A673 (cell line): ENCODE results near the gene ZNF821. TPM values are rescaled to one million over a fixed set of nuclear protein-coding genes. Genes with fewer than 3 reads are reported as not detected.
A peak's percentile ranks its signal among the peaks of the same experiment; 100 is the strongest.

Source experiments
- BruUV-seq: library from RNA; stranded (reverse); fragments of 400-500 nt; replicated peaks from 2 replicates; lab custom pipeline; 2021; lab: Mats Ljungman, UMichigan
- CTCF ChIA-PET: fragments of 300-600 bp; sonication (Branson Sonifier 250); formaldehyde crosslinking; loops from one replicate; lab custom pipeline; 2022; ENCODE audit warnings: antibody characterized with exemption; lab: Charles Lee
- POLR2A ChIA-PET: fragments of 300-600 bp; sonication (Branson Sonifier 250); formaldehyde crosslinking; loops from one replicate; lab custom pipeline; 2022; ENCODE audit warnings: antibody characterized with exemption; ENCODE audit not compliant: low non-redundant PET; lab: Charles Lee
- DNase-seq: peaks from one replicate; pipeline ENCODE4 v3.0.0-alpha.2; 2015; ENCODE audit warnings: low spot score
- H3K27ac ChIP-seq: fragments of 200-600 bp; sonication (generic); 2 replicates; pipeline ENCODE4 v1.5.1; 2016; ENCODE audit warnings: mixed run types, low read depth, mild to moderate bottlenecking, mixed read lengths, antibody characterized with exemption, low read length; ENCODE audit not compliant: poor library complexity, severe bottlenecking
- H3K27me3 ChIP-seq: fragments of 200-600 bp; sonication (generic); replicated peaks from 2 replicates; pipeline ENCODE4 v1.6.1; 2017; ENCODE audit warnings: mixed run types, low read depth, mild to moderate bottlenecking, mixed read lengths, antibody characterized with exemption, low read length; ENCODE audit not compliant: insufficient read depth, poor library complexity
- H3K36me3 ChIP-seq: fragments of 200-600 bp; sonication (generic); 2 replicates; pipeline ENCODE4 v1.6.1; 2016; ENCODE audit warnings: mixed run types, mild to moderate bottlenecking, mixed read lengths, antibody characterized with exemption, low read length; ENCODE audit not compliant: insufficient read depth, poor library complexity, severe bottlenecking
- H3K4me1 ChIP-seq: fragments of 200-600 bp; sonication (generic); 2 replicates; pipeline ENCODE4 v1.6.1; 2017; ENCODE audit warnings: mixed run types, mild to moderate bottlenecking, mixed read lengths, antibody characterized with exemption, low read length; ENCODE audit not compliant: insufficient read depth, poor library complexity, severe bottlenecking
- H3K4me3 ChIP-seq: fragments of 200-600 bp; sonication (generic); 2 replicates; pipeline ENCODE4 v1.5.1; 2016; ENCODE audit warnings: low read depth, mixed run types, mild to moderate bottlenecking, mixed read lengths, low read length; ENCODE audit not compliant: poor library complexity, severe bottlenecking
- H3K9me3 ChIP-seq: fragments of 200-600 bp; sonication (generic); 2 replicates; pipeline ENCODE4 v1.6.1; 2016; ENCODE audit warnings: mixed run types, low read depth, mild to moderate bottlenecking, mixed read lengths, antibody characterized with exemption, low read length; ENCODE audit not compliant: poor library complexity, severe bottlenecking
- EZH2 ChIP-seq: fragments of 200-600 bp; sonication (generic); IDR thresholded peaks from 2 replicates; pipeline ENCODE4 v1.6.1; 2017; ENCODE audit warnings: borderline replicate concordance, low read depth, mild to moderate bottlenecking, mixed read lengths, antibody characterized with exemption, low read length; ENCODE audit not compliant: poor library complexity, severe bottlenecking
- intact Hi-C: fragments of 100-400 bp; cut with micrococcal nuclease; formaldehyde crosslinking; loops from one replicate; pipeline ENCODE4 v1.10.0; 2022; ENCODE audit not compliant: unreplicated experiment
- total RNA-seq: library from RNA; stranded (reverse); gene quantifications from 2 replicates; pipeline ENCODE4 v1.2.3, GENCODE V29; 2021
- TF ChIP-seq, protein P1 (sequence below): fragments of 300-800, 200-600 bp; sonication (generic); conservative IDR thresholded peaks from 2 replicates; pipeline ENCODE4 v1.5.1; 2017; ENCODE audit warnings: low read depth, mild to moderate bottlenecking, antibody characterized with exemption, low read length, moderate library complexity, mixed read lengths

ZNF821 gene
- total RNA-seq, 1 experiment from 2014 or later: 11.1 TPM

DNA sequence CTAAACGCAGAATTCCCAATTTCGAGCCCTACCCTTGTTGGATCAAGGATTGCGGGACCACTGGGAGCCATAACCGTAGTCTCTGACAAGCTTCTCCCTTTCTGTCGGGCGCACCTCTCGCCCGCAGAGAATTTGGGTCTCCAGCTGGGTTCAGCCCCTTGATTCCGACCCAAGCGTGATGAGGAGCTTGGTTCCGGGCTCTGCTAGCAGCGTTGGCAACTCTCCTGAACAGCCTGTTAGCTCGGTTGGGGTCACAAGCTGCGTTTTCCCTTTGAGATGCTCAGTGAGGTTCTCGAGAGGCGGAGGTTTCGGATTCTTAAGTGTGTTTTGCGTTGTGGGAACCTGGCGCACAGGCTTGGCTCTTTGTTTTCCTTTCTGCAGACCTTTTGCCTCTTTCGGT is 37.6 kb downstream of the ZNF821 start:
- intact Hi-C loops: no loop called here
- DNase-seq: no peak
- ChIA-PET POLR2A (no interaction called here), CTCF (no interaction called here)
- BruUV-seq: no TSS peak
- Histone ChIP-seq H3K27ac (peak overlapping the region; percentile 87), H3K27me3 (no peaks in the 10 kb centered on the region), H3K36me3 (peaks cover 31% of the 10 kb centered on the region), H3K4me3 (peak overlapping the region; percentile 97), H3K9me3 (no peaks in the 10 kb centered on the region), H3K4me1 (peaks cover 10% of the 10 kb centered on the region)
- TF ChIP-seq, protein P1, sequence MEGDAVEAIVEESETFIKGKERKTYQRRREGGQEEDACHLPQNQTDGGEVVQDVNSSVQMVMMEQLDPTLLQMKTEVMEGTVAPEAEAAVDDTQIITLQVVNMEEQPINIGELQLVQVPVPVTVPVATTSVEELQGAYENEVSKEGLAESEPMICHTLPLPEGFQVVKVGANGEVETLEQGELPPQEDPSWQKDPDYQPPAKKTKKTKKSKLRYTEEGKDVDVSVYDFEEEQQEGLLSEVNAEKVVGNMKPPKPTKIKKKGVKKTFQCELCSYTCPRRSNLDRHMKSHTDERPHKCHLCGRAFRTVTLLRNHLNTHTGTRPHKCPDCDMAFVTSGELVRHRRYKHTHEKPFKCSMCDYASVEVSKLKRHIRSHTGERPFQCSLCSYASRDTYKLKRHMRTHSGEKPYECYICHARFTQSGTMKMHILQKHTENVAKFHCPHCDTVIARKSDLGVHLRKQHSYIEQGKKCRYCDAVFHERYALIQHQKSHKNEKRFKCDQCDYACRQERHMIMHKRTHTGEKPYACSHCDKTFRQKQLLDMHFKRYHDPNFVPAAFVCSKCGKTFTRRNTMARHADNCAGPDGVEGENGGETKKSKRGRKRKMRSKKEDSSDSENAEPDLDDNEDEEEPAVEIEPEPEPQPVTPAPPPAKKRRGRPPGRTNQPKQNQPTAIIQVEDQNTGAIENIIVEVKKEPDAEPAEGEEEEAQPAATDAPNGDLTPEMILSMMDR: no peak

DNA sequence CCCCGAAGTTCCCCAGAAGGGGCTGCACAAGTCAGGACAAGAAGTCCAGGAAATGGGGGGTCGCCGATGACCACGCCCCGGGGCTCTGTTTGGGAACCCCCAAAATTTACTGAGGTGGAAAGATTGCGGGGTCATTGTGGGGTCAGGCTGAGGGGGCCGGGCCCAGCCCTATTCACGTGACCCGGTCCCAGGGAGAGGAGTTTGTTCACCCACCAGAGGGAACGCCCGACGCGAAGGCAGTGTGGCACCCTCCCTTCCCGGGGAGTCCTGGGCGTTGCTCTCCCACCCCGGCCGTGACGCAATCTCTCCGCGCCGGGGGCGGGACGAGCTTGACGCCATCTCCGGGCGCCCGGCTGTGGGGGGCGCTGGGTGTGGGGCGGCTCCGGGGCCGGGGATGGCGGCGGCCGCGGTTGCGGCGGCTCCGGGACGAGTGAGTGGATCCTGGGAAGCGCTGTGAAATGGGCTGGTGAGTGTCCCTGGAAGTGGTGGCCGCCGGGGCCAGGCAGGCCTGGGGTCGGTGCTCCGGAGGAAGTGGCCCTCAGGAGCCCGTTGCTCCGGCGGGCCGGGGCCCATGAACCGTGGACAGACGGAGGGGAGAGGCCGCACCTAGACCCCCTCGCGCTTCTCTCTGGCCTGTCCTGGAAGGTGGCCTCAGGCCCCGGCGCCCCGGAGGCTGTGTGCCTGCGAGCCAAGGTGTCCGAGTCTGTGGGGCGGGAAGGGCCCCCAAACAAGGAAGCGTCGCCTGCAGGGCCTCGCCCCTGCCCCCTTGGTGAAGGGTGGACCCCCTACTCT is 38.1 kb downstream of the ZNF821 start, which contains the start of gene ATXN1L:
ATXN1L (plus strand) TSS at position 338 of the 792 bp plus-strand sequence. CDS start 3,765 bp downstream, outside the sequence.
- CTCF ChIA-PET: no interaction called here
- no peaks in the 10 kb centered on the region for H3K27me3 ChIP-seq
- BruUV-seq: TSS peak; percentile 77
- TF ChIP-seq EZH2: no peak
- POLR2A ChIA-PET: no interaction called here
- DNase-seq: peak; percentile 96
- intact Hi-C loops: no loop called here
- peak within 1 kb of the TSS; percentile 97 for H3K4me3 ChIP-seq
- H3K27ac ChIP-seq: peak within 1 kb of the TSS; percentile 87
- no peaks in the 10 kb centered on the region for H3K9me3 ChIP-seq
- H3K4me1 ChIP-seq: peaks cover 10% of the 10 kb centered on the region
- H3K36me3 ChIP-seq: peaks cover 25% of the 10 kb centered on the region

DNA sequence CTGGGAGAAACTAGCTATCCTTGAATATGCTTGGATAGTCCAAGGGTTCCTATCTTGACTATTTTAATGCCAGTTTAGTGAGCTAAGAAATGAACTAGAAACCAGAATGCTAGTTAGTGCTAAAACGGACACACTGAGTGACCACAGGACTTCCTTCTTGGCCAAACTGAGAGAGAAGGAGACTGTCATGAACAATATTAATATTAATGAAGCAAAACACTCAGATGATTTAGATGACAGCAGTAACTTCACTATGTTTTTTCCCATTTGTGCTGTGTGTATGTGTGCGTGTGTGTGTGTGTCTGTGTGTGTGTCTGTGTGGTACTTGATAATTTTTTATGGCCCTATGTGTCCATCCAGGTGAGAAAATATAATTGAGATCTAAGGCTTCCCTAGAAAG is 40.4 kb downstream of the ZNF821 start:
- TF ChIP-seq EZH2: no peak
- TF ChIP-seq, protein P1: no peak
- Histone ChIP-seq H3K27me3 (no peaks in the 10 kb centered on the region), H3K9me3 (no peaks in the 10 kb centered on the region), H3K4me3 (no peak overlapping the region), H3K36me3 (peaks cover 11% of the 10 kb centered on the region), H3K27ac (no peak overlapping the region), H3K4me1 (peaks cover 10% of the 10 kb centered on the region)
- DNase-seq: no peak
- intact Hi-C loops: no loop called here
- ChIA-PET CTCF (no interaction called here), POLR2A (no interaction called here)
- no TSS peak for BruUV-seq

DNA sequence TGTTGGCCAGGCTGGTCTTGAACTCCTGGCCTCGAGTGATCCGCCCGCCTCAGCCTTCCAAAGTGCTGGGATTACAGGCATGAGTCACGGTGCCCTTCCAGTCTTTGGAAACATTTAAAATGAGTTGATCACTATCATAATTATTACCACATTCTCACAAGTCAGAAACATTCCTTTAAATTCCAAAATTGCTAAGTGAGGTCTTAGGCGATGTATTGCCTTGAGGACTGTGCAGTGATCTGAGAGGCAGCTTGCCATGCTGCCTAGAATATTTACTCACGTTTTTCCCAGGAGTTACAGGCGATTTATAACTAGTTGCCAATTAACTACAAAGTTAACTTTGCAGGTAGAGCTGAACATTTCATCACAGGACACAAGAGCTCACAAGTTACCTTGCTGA is 43.9 kb downstream of the ZNF821 start:
- Histone ChIP-seq H3K9me3 (no peaks in the 10 kb centered on the region), H3K27ac (no peak overlapping the region), H3K27me3 (no peaks in the 10 kb centered on the region), H3K4me1 (no peaks in the 10 kb centered on the region), H3K4me3 (no peak overlapping the region), H3K36me3 (no peaks in the 10 kb centered on the region)
- BruUV-seq: no TSS peak
- intact Hi-C loops: no loop called here
- ChIA-PET POLR2A (no interaction called here), CTCF (no interaction called here)
- TF ChIP-seq, protein P1: no peak
- no peak for DNase-seq
